Measurements from ENCODE around the gene B4GALT1.
"Not testable (repeated sequence)": the region's sequence is repeated elsewhere in the genome, so short reads cannot be mapped to it uniquely, and the experiment has no call there.

B4GALT1 gene

DNA sequence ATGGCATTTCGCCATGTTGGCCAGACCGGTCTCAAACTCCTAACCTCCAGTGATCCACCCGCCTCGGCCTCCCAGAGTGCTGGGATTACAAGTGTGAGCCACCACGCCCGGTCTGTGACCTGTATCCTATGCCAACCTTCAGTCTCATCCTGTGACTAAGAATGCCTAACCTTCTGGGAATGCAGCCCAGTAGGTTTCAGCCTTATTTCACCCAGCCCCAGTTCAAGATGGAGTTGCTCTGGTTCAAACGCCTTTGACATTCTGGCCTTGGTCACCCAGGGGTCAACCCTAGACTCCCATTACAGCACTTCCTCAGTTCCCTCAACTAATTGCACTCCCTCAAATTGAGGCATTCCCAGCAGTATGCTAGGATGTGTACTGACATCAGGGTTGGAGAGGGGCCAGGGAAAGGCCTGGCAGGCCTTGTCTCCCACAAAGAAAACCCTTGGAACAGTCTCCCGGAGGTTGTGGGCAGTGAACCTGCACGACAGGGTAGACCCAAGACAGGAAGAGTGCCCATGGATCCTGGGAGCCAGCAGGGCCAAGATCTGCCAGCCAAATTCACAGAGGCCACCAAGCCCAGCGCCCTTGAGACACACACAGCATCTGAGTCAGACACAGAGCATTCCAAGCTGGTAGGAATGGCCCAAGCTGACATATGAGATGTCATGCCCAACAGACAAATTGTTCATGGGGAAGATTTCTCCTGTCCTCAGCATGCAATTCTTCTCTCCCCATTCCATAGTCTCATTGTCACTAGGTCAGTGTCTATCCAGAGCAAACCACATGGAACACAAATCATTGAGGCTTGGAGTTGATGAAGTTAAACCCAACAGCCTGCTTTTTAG lies 65.8 kb downstream of the B4GALT1 start:
- no peak for DNase-seq

DNA sequence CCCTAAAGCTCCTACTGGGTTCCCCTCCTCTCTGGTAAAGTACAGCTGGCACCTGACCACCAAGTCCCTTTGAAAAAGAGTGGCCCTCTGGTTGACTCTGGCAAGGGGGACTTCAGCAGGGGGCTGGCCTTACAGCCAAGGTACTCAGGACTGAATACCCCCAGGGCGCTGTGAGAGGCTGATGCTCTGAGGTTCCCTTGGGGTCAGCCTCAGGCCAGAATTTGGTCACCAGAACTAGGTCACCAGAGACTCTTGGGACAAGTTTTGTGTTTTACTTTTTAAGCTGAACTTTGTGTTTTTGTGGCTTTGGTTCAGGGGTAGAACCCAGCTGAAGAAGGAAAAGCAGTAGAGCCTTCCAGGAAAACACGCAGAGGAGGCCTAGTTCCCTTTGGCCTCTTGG lies 67.4 kb downstream of the B4GALT1 start:
- no peak for DNase-seq

DNA sequence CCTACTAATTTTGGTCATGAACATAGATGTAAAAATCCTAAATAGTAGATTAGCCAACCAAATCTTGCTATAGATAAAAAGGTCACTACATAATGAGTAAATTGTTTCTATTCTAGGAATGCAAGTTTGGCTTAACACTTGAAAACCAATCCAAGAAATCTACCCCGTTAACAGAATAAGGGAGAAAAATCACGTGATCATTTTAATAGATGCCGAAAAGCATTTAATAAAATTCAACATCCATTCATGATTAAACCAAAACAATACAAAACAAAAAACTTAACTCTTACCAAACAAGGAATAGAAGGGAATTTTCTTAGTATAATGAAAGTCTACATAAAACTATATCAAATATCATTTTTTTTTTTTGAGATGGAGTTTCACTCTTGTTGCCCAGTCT lies 69.9 kb downstream of the B4GALT1 start:
- DNase-seq = no peak

DNA sequence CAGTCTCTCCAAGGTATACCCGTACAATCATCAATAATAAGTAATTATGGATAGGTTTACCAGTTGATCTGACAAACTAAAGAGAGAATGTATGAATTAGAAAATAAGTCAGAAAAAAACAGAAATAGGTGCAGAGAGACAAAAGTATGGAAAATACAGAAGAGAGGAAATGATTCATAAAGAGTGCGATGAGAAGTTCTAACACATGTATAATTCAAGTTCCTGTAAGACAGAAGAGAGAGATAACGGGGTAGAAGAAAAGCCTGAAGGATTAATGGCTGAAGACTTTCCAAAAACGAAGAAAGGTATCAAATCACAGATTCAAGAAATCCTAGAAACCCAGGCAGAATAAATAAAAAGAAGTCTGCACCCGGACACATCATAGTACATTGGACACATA lies 74.5 kb downstream of the B4GALT1 start:
- no peak for DNase-seq

DNA sequence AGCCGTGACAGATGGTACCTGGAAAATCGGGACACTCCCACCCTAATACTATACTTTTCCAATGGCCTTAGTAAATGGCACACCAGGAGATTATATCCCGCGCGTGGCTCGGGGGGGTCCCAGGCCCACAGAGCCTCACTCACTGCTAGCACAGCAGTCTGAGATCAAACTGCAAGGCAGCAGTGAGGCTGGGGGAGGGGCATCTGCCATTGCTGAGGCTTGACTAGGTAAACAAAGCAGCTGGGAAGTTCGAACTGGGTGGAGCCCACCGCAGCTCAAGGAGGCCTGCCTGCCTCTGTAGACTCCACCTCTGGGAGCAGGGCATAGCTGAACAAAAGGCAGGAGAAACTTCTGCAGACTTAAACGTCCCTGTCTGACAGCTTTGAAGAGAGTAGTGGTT lies 81.5 kb downstream of the B4GALT1 start:
- not testable (repeated sequence) for DNase-seq

DNA sequence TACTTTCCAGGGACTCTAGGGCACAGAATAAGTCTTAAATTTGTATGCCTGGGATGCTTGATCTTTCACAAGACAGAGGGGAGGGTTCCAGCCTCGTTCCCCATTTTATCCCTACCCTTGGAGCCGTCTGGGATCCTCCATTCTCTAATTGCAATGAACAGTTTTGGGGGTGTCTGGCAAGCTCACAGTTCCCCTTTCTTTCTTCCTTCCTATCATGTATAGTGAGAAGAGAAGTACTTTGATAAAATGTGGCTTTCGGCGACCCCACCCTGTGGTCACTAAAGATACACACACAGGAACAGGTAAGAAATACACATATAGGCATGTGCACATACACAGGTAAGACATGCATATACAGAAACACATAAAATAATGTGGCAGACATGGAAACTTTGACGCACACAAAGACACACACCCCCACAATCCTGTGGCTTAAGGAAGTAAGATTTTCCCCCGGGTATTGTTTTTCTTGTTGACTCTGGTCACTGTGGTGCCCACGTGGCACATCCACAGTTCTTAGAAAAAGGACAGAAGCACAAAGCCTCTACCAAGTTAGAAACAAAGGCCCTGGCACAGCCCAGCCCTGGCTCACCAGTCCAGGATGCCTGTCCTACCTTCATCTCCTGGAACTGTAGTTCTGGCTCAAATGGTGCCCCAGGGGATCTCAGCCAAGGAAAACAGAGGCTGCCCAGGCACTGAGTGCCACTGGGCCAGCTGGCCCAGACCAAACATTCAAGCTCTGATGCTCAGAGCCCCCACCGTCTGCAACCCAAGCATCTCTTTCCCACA lies 84.4 kb downstream of the B4GALT1 start:
- DNase-seq = peak; percentile 46

DNA sequence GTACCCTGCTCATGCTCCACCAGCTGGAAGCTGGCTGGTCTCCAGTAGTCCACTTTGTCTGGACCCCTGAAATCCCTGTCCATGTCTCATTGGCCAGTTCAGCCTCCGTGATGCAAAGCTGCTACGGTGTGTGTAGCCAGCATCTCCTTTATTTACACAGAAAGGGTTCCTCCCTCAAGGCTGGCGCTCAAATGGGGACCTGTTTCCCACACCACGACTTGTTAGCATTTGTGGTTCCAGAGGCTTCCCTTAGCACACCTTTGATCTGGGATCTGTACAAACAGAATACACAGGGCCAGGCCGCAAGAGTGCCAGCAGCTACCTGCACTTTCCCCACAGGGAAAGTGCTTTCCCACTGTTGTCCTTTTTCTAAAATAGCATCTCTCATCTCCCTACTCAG lies 85.0 kb downstream of the B4GALT1 start:
- no peak for DNase-seq

DNA sequence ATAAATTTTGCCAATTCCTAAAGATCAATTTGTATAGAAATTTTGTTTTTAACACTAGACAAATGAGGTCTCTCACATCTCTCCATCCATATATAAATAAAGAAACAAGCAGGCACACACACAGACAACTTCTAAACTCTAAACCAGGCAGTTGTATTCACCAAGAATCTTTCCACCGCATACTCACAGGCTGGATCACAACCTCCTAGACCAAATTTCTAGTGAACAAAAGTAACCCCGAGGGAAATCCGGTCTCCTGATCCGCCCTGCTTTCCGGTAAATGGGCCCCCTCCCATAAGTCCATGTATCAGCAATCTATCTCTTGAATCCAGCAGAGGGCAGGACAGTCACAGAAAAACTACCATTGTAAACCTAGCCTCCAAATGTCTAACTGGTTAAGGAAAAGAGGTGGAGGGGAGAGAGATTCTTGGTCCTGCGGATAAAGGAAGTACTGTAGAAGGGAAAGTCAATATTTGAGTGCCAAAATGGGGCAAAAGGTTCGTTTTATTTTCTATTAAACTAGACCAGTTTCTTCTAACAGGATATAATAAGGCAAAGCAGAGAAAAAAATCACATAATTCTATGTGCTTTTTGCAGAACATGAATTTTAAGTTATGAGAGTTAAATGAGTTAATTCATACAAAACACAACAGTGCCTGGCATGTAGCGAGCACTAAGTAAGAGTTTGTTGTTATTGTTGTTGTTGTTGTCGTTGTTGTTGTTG lies 85.8 kb downstream of the B4GALT1 start:
- DNase-seq = peak; percentile 77

DNA sequence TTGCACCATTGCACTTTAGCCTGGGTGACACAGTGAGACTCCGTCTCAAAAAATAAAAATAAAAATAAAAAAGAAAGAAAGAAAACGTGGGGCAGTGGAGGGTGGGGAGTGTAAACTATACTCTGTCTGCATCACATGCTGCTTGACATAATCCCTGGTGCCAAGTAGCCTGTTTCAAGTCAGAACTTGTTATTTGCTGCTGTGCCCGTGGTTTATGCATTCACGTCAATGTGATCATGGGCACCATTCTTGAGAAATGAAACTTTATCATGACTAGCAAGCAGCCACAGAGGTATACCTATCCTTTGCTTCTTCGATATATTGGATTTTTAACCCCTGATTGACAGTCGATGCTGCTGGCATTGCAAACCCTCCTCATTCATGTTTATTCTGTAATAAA lies 86.6 kb downstream of the B4GALT1 start:
- DNase-seq = no peak

DNA sequence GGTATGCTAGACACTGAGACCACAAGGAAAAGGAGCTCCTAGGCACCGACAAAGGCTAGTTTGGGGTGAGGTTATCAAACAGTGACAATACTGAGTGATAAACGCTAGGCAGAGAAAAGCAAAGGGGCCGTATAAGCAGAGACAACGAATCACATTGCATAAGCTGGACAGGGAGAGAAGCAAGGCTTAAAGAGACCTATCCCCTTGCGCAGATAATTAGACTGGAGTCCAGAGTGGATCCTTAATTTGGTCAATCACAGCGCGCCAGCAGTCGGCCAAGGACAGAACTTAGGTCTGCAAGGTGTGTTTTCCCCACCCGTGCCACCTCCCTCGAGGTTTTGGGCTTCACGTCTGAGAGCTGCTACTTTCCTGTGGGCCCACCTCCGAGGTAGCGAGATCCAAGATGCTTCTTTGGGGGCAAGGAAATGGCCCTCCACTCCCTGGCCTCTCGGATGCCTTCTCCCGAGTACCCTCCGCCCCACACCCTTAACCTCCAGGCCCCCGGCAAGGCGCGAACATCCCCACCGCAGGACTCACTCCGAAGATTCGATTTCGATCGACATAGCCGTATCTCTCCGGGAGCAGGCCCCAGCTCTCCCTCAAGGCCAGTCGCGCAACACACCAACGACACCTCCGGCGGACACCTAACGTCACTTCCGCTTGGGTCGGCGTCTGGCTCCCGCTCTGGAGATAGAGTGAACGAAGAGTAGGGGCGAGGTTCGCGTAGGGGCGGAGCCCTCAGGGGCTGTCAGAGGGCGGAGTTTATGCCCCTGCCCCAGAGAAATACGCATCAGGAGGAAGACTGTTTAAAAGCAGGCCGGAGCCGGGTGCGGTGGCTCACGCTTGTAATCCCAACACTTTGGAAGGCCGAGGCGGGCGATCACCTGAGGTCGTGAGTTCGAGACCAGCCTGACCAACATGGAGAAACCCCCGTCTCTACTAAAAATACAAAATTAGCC lies 90.8 kb downstream of the B4GALT1 start, which contains the start of gene SMU1:
SMU1 (minus strand) TSS at position 629 of the 959 bp plus-strand sequence; CDS start at position 563, 66 bp downstream.
- DNase-seq = peak; percentile 98

DNA sequence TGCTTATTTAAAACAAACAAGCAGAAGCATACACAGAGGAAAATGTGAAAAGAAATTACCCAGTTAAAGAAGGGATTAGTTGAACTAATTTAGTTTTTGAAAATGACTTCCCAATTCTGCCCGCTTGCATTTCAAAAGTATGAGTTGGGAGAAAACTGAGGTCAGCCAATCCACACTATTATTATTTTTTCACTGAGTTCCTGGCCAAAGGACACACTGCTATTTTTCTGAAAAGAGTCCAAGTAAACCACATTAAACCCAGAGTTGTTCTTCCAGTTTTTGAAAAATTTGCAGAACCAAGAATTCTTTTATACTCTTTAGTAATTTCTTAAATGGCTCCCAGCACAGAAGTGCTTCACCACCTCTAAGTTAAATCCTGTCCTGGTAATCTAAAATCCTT lies 98.1 kb downstream of the B4GALT1 start:
- no peak for DNase-seq

DNA sequence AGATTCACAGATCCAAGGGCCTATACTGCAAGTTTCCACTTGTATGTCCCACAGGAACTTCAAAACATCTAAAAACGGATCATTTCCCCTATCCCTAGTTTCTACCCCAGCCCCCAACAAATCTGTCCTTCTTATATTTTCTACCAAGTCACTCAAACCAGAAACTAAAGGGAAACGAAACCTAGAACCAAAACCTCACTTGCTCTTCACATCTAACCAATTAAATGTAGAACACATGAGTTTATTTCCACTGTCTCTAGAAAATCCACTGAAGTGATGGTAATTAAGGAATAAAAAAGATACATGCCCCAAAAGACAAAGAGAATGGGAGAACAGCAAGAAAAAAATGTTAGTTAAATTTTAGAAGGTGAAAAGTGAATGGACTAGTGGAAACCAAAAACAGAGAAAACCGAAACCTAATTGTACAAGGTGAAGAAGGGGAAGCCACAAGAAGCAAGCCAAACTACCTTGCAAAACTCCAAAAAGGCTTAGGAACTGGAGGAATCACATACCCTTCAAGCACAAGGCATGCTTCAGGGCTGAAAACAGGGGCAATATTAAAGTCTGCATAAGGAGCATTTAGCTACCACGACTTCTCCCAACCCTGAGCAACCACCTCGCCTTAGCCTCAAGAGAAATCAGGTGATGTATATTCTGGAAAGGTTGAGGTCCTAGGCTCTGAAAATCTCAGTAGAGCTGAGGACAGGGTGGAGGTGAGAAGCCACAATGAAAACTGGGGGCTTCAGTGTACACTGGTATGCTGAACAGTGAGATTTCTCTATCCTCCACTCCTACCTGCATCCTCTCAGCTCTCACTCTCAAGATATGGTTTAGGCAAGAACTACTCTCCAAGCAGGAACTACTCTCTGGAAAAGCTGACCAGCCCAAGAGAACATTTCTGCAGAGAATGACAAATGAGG lies 101.7 kb downstream of the B4GALT1 start:
- peak; percentile 88 for DNase-seq

Data from inflammatory macrophage treated with lipopolysaccharide for 4 hours (primary cell).